ENCODE results near the gene DNMT1. TPM values are rescaled to one million over a fixed set of nuclear protein-coding genes. Genes with fewer than 3 reads are reported as not detected.
A peak's percentile ranks its signal among the peaks of the same experiment; 100 is the strongest.

DNMT1 gene
- polyA plus RNA-seq, 1 donor from 2014 or later: 74.6 TPM

GRCh38 chr19:10112037-10112761, 82.6 kb downstream of the DNMT1 start:
- H3K27ac Mint-ChIP-seq: peak overlapping the region; percentile 90 to 96 (median 93)
- H3K4me3 Mint-ChIP-seq: peak overlapping the region; percentile 56 to 92 (median 78)
- peaks cover 2% of the 10 kb centered on the region for H3K36me3 Mint-ChIP-seq
- no peaks in the 10 kb centered on the region for H3K9me3 Mint-ChIP-seq
- H3K4me1 Mint-ChIP-seq: peaks cover 15 to 27% (median 24%) of the 10 kb centered on the region in 3 donors
- H3K27me3 Mint-ChIP-seq: peaks cover 2% of the 10 kb centered on the region

GRCh38 chr19:10111405-10111811, 83.3 kb downstream of the DNMT1 start, which contains the start of gene P2RY11:
TSS of gene P2RY11 (plus strand) at chr19:10111693. CDS start at chr19:10111722, 29 bp downstream.
- Mint-ChIP-seq H3K4me1 (peaks cover 18 to 32% (median 30%) of the 10 kb centered on the region in 3 donors), H3K4me3 (peak within 1 kb of the TSS; percentile 56 to 92 (median 78)), H3K9me3 (no peaks in the 10 kb centered on the region), H3K27me3 (peaks cover 2% of the 10 kb centered on the region), H3K27ac (peak within 1 kb of the TSS; percentile 90 to 96 (median 93)), H3K36me3 (peaks cover 2% of the 10 kb centered on the region)

GRCh38 chr19:10110972-10111317, 83.8 kb downstream of the DNMT1 start:
- Mint-ChIP-seq H3K4me1 (peaks cover 21 to 35% (median 31%) of the 10 kb centered on the region in 3 donors), H3K27me3 (peaks cover 2% of the 10 kb centered on the region), H3K4me3 (peak overlapping the region in 3 of 4 donors; percentile 56 to 92 (median 86)), H3K36me3 (no peaks in the 10 kb centered on the region), H3K9me3 (no peaks in the 10 kb centered on the region), H3K27ac (peak overlapping the region; percentile 90 to 96 (median 93))

GRCh38 chr19:10110076-10110971, 84.4 kb downstream of the DNMT1 start:
- H3K27ac Mint-ChIP-seq: peak overlapping the region in 2 of 3 donors; percentile 44 to 51
- H3K27me3 Mint-ChIP-seq: peaks cover 2% of the 10 kb centered on the region
- no peaks in the 10 kb centered on the region for H3K9me3 Mint-ChIP-seq
- H3K4me1 Mint-ChIP-seq: peaks cover 24 to 41% (median 37%) of the 10 kb centered on the region in 3 donors
- H3K36me3 Mint-ChIP-seq: no peaks in the 10 kb centered on the region
- peak overlapping the region in 3 of 4 donors; percentile 17 to 89 (median 83) for H3K4me3 Mint-ChIP-seq

GRCh38 chr19:10109528-10109927, 85.2 kb downstream of the DNMT1 start:
- Mint-ChIP-seq H3K9me3 (no peaks in the 10 kb centered on the region), H3K27ac (peak overlapping the region in 2 of 3 donors; percentile 59 to 93), H3K4me1 (peaks cover 24 to 47% (median 43%) of the 10 kb centered on the region in 3 donors), H3K36me3 (no peaks in the 10 kb centered on the region), H3K4me3 (peak overlapping the region in 2 of 4 donors; percentile 32 to 54), H3K27me3 (peaks cover 3% of the 10 kb centered on the region)

- H3K4me1 Mint-ChIP-seq: peaks cover 27 to 48% (median 48%) of the 10 kb centered on the region in 3 donors
- no peaks in the 10 kb centered on the region for H3K36me3 Mint-ChIP-seq
- H3K27ac Mint-ChIP-seq: peak overlapping the region in 2 of 3 donors; percentile 23 to 76
- peaks cover 3% of the 10 kb centered on the region for H3K27me3 Mint-ChIP-seq
- peak overlapping the region; percentile 81 to 89 (median 84) for H3K4me3 Mint-ChIP-seq
- H3K9me3 Mint-ChIP-seq: no peaks in the 10 kb centered on the region
Observed at GRCh38 chr19:10107817-10108367, 86.9 kb downstream of the DNMT1 start.

GRCh38 chr19:10107254-10107653, 87.5 kb downstream of the DNMT1 start:
- Mint-ChIP-seq H3K36me3 (no peaks in the 10 kb centered on the region), H3K9me3 (no peaks in the 10 kb centered on the region), H3K27me3 (peaks cover 1% of the 10 kb centered on the region)

GRCh38 chr19:10106100-10106936, 88.4 kb downstream of the DNMT1 start, which contains the start of gene PPAN:
TSS of gene PPAN (plus strand) at chr19:10106362. CDS start at chr19:10106395, 33 bp downstream.
- H3K4me3 Mint-ChIP-seq: peak within 1 kb of the TSS; percentile 81 to 95 (median 88)
- H3K9me3 Mint-ChIP-seq: no peaks in the 10 kb centered on the region
- peak within 1 kb of the TSS; percentile 76 to 98 (median 96) for H3K27ac Mint-ChIP-seq
- H3K36me3 Mint-ChIP-seq: no peaks in the 10 kb centered on the region
- peaks cover 24 to 46% (median 43%) of the 10 kb centered on the region in 3 donors for H3K4me1 Mint-ChIP-seq
- peaks cover 1% of the 10 kb centered on the region for H3K27me3 Mint-ChIP-seq

More at GRCh38 chr19:10107254-10107653, 87.5 kb downstream of the DNMT1 start:
- Mint-ChIP-seq H3K27ac (peak overlapping the region; percentile 76 to 96 (median 89)), H3K4me3 (peak overlapping the region; percentile 81 to 89 (median 86)), H3K4me1 (peaks cover 26 to 48% (median 47%) of the 10 kb centered on the region in 3 donors)

- no peaks in the 10 kb centered on the region for H3K36me3 Mint-ChIP-seq
- H3K4me1 Mint-ChIP-seq: peaks cover 22 to 41% (median 39%) of the 10 kb centered on the region in 3 donors
- H3K27ac Mint-ChIP-seq: peak overlapping the region; percentile 76 to 98 (median 96)
- peak overlapping the region; percentile 73 to 95 (median 85) for H3K4me3 Mint-ChIP-seq
- peaks cover 1% of the 10 kb centered on the region for H3K27me3 Mint-ChIP-seq
- H3K9me3 Mint-ChIP-seq: no peaks in the 10 kb centered on the region
Observed at GRCh38 chr19:10105509-10106099, 89.1 kb downstream of the DNMT1 start.

- Mint-ChIP-seq H3K36me3 (no peaks in the 10 kb centered on the region), H3K27ac (peak overlapping the region; percentile 76 to 98 (median 96)), H3K4me3 (peak overlapping the region; percentile 63 to 95 (median 86)), H3K27me3 (peaks cover 3% of the 10 kb centered on the region), H3K4me1 (peaks cover 24 to 41% (median 40%) of the 10 kb centered on the region in 3 donors), H3K9me3 (no peaks in the 10 kb centered on the region)
Observed at GRCh38 chr19:10104665-10105508, 89.9 kb downstream of the DNMT1 start.

GRCh38 chr19:10104130-10104513, 90.6 kb downstream of the DNMT1 start:
- Mint-ChIP-seq H3K9me3 (no peaks in the 10 kb centered on the region), H3K36me3 (no peaks in the 10 kb centered on the region), H3K4me1 (peaks cover 25 to 44% (median 43%) of the 10 kb centered on the region in 3 donors), H3K27ac (peak overlapping the region; percentile 76 to 98 (median 96)), H3K4me3 (peak overlapping the region in 2 of 4 donors; percentile 1 to 54), H3K27me3 (peaks cover 3% of the 10 kb centered on the region)

- peaks cover 3% of the 10 kb centered on the region for H3K27me3 Mint-ChIP-seq
- peak overlapping the region; percentile 66 to 90 (median 87) for H3K4me3 Mint-ChIP-seq
- no peaks in the 10 kb centered on the region for H3K36me3 Mint-ChIP-seq
- peaks cover 30 to 48% (median 47%) of the 10 kb centered on the region in 3 donors for H3K4me1 Mint-ChIP-seq
- no peaks in the 10 kb centered on the region for H3K9me3 Mint-ChIP-seq
- H3K27ac Mint-ChIP-seq: peak overlapping the region; percentile 99
Observed at GRCh38 chr19:10102787-10103236, 91.9 kb downstream of the DNMT1 start.
